NCI-H446 treated with DMSO at 0.1 percent for 48 hours (cell line): ENCODE data around the gene IFNG-AS1.

Source experiments
- DNase-seq: peaks from one replicate; lab custom pipeline; 2025; lab: John Stamatoyannopoulos, UW

The IFNG-AS1 gene

DNA sequence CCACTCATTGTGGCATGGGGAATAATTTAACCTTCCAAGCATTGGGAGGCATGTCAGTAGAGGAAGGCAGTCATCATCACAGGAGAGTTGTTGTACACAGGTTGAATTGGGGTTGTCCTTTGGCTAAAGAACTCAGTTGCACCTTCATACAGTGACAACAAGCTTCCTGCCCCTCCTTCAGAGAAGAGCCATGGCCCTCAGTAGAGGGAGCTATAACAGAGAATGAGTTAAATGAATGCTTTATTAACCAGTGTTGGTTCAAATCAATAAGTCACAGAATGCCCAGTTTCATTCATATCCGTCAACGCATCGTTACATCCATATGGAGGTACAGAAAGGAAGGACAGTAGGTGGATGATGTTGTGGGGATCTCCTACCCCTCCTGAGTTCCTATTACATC, 4.8 kb downstream of the IFNG-AS1 start:
- DNase-seq: no peak

DNA sequence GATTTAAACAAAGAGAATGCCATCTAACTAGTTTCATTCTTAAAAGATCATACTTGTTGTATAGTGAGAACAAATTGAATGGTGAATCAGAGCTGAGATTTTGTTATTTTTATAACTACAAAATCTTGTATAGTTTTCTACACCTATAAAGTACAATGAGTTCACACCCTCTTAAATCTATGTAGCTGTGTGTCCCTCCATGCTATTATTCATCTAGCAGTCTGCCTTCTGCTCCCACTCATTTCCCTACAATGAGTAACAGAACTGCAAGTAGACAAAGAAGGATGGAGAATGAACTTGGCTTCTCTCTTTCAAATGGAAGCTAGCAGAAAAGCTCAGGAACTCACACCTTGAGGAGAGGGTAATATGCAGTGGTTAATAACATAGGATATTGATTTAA, 7.1 kb downstream of the IFNG-AS1 start:
- no peak for DNase-seq

GRCh38 chr12:67998379-67998778, 9.1 kb downstream of the IFNG-AS1 start:
- DNase-seq: no peak

DNA sequence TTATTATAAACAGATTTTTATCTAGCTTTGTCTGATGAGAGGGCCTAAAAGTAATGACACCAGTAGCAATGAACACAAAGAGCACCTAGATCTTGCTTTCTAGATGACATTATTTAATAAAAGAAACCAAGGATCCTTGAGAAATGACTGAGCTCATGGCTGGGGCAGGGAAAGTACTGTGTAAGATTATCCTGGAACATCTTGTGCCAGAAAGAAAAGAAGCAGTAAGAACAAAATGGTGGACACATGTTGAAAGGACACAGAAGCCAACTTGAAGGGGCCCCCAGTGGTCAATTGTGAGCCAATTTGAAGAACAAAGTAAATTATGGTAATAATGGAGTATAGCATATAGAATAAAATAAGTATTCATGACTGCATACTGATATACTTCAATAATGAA, 10.0 kb downstream of the IFNG-AS1 start:
- no peak for DNase-seq

DNA sequence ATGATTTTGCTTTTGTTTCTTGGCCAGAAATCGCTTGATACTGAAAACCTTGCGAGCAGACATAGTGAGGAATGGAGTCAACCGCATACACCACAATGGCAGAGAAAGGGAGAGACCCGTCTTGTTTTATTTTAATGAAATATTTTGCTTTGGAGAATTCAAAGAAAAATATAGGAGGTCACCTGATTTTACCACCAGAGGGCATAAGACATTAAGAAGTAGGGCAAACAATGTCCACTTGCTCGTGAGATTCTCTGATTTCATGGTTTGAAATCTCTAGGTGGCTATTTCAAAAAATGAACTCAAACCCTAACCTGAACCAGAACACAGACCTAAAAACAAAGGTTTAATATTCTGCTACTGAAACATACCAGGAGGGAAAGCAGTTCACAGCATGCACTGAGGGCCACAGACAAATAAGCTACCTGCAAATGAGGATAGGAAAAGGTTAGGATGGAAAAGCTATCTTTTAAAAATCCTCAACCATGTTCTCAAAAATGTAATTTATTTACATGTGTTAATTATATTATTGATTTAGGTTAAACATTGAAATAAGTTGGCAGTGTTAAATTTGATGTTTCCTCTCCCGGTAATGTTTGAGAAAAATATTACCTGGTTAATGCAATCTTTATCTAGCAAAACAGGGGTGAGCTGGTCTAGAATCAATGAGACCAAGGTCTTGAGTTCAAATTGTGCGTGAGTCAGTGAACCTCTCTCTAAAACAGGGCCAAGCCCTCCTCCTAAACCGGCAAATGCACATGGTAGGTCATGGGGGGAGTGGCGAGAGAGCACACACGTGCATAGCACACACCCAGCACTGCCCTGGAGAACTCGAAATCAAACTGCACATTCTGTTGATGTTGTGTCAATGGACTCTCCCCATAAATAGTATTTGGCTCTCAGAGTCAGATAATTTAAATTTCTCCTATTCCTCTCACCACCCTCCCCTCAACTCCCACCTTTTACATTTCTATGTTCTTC, 12.5 kb downstream of the IFNG-AS1 start:
- no peak for DNase-seq

- no peak for DNase-seq
Observed at GRCh38 chr12:68003777-68004176, 14.5 kb downstream of the IFNG-AS1 start.

DNA sequence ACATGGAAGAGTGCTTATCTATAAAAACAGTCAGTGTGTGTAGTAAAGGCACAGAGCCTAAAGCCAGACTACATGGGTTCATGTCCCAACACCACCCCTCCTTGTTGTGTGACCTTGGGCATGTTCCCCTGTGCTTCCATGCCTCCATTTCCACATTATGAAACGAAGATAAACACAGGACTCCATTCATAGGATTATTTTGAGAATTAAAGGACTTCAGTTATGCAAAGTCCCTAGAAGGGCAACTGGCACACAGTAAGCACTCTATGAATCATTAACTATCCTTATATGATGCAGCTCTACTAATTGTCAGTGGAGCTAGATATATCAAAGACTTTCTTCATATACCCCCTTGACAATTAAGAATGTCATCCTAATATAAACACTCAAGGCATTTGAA, 17.8 kb downstream of the IFNG-AS1 start:
- DNase-seq: no peak

GRCh38 chr12:68007466-68007865, 18.2 kb downstream of the IFNG-AS1 start:
- DNase-seq: no peak

GRCh38 chr12:68011206-68011881, 22.1 kb downstream of the IFNG-AS1 start:
- DNase-seq: no peak

DNA sequence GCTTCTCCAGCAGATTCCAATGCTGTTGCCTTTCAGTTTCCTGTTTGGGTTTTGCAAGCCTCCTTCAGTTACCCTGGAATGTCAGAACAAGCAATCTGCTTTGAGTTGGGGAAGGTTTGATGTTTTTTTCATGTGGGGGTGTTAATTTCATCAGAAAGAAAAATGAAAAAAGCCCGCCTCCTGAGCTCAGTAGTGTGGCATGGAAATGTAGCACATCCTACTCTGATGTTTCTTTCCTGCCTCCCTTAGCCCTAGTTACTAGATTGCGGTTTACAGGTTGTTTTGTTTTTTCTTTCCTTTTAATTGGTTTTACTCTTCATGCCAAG, 22.6 kb downstream of the IFNG-AS1 start:
- DNase-seq: no peak

GRCh38 chr12:68012712-68013111, 23.5 kb downstream of the IFNG-AS1 start:
- no peak for DNase-seq

DNA sequence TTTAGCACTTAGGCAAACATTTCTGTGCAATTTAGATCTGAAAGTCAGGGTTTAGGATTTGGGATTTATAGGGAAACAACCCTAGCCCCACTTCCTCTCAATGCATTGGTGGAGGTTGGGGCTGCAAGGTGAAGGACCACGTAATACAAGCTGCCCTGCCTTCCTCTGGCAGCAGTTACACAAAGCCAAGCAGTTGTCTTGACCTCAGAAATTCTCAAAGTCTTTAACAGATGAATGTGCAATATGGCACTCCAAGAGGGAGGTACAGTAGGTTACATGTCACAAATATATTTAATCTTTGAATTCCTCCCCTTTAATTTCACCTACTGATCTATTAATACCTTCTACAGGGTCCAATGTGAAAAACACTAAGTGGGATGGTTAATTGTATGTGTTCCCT, 23.9 kb downstream of the IFNG-AS1 start:
- DNase-seq: no peak

DNA sequence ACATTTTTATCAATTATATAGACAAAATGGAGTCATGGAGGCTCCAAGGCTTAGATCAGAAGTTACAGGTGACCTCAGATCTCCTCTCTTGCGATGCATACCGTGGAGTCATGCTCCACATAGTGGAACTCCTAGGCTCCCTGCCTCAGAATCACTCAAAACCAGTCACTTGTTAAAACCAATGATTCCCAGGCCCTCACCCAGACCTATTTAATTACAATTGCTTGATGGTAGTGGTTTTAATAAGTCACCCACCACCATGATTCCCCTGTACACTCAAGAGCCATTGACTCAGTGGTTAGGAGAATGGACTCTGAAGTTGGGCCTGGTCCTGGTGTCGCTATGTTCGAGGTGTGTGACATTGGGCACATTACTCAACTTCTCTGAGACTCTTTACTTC, 26.9 kb downstream of the IFNG-AS1 start:
- DNase-seq: no peak

DNA sequence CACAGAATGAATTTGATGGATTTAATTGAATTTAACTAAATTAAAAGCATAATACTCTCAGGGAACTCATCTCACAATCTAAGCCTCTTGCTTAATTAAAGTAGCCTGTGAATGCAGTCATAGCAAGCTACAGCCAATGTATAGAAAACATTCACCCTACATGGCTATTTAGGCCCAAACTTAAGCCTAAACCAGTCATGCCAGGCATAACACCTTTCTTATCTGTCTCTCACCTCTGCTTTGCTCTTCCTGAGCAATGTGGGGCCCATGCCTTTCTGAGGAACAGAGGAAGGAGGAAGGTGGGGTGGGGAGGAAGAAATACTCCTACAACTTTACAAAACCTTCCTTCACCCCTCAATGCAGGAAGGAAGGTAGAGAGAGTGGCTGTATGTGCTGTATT, 29.1 kb downstream of the IFNG-AS1 start:
- DNase-seq: no peak

- no peak for DNase-seq
Observed at GRCh38 chr12:68020049-68020448, 30.8 kb downstream of the IFNG-AS1 start.

DNA sequence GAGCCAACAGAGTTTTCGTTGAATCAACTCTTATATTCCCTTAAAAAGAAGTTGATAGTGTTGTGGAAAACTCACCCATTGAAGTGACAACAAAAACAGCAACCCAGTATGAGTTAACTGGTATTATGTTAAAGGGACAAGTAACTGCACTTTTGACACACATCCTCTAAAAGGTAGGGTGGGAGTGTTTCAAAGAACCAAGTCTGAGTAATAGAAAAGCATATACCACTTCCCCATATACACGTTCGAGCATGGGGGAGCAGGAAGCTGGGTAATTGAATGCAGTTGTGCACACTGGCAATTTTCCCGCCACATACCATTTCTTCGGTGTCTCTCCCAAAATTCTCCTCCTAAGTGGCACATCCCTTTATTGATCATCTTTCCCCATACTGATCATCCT, 31.5 kb downstream of the IFNG-AS1 start:
- DNase-seq: no peak

DNA sequence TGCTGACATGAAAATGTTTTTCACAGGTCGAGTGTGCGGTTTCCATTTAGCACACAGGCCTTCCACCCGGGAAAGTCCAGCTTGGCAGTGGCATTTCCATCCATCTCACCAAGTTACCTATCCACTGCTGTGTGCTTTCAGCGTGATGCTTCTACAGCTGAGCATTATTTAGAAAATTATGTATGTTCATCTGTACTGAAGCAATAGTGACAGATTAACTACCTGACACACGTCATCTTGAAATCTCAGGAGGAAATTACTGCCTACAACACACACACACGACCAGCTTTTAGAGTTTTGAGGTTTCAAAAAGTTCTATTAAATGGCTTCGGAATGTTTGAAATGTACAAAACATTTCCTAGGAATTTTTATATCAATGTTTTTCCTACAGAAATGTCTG, 39.4 kb downstream of the IFNG-AS1 start:
- no peak for DNase-seq

DNA sequence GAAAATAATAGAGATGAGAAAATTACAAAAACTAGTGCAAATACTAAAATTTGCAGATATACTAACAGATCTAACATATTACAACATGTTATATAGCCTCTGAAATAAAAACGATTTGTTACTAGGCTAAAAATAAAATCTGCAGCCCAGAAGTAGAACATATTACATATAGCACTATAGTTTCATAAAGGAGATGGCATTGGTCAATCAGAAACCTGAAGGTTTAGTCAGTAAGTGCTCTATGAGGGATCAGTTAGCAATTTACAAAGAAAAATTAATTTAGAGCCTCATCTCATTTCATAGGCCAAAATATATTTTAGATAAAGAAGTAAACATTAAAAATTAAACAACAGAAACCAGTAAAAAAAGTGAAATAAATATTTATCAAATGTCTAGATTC, 41.0 kb downstream of the IFNG-AS1 start:
- DNase-seq: no peak

DNA sequence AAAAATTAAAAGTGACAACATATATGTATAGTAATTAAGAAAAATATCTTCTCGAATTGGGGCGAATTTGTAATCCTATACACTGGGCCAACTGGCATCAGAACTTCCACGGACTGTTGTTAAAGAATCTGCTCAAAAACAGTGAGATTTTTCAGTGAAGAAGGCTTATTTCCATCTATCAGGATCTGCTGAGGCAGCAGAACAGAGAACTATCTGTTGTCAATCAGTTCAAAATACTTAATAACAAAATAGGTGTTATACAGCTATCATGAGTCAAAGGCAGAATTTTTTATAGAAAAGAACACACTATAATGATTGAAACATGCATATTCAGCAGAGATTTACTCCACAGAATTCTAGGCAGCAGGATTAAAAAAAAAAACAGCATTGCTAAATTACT, 41.9 kb downstream of the IFNG-AS1 start:
- DNase-seq: no peak

- DNase-seq: no peak
Observed at GRCh38 chr12:68031881-68032739, 42.9 kb downstream of the IFNG-AS1 start.

GRCh38 chr12:68034567-68034966, 45.3 kb downstream of the IFNG-AS1 start:
- DNase-seq: no peak

DNA sequence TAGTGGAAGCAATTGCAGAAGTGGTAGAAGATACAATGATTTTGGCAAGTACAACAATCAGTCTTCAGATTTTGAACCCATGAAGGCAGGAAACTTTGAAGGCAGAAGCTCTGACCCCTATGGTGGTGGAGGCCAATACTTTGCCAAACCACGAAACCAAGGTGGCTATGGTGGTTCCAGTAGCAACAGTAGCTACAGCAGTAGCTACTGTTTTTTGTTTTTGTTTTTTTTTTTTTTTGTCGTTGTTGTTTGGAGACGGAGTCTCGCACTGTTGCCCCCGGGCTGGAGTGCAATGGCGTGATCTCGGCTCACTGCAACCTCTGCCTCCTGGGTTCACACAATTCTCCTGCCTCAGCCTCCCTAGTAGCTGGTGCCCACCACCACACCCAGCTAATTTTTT, 47.4 kb downstream of the IFNG-AS1 start:
- DNase-seq: no peak
